Natural killer cell (primary cell): Measurements from ENCODE around the gene TBC1D22A. TPM values are rescaled to one million over a fixed set of nuclear protein-coding genes. Genes with fewer than 3 reads are reported as not detected.

ENCODE experiments used
- ATAC-seq, 3 donors: fragments of 150-1000 bp in 2 of 3; fragments of 200-7000 bp in 1 of 3; cut with Tn5 transposase; 1 replicate in 1 of 3; 2 replicates in 2 of 3; pipeline ENCODE4 v1.10.0; 2021; ENCODE audit warnings: mild to moderate bottlenecking in 2 of 3, moderate library complexity in 2 of 3
- DNase-seq, 2 donors: peaks; one replicate each; pipeline versions ENCODE4 v3.0.0 to v3.0.0-alpha.2; 2013 to 2021; ENCODE audit warnings: mixed read lengths in 1 of 2
- H3K27ac ChIP-seq: one replicate; pipeline ENCODE4 v1.5.1; 2013; ENCODE audit warnings: mild to moderate bottlenecking, low read length
- H3K27me3 ChIP-seq: one replicate; pipeline ENCODE4 v1.6.1; 2013; ENCODE audit warnings: low read length; ENCODE audit not compliant: control insufficient read depth, insufficient read depth
- H3K36me3 ChIP-seq: one replicate; pipeline ENCODE4 v1.6.1; 2013; ENCODE audit warnings: low read length; ENCODE audit not compliant: control insufficient read depth, insufficient read depth
- H3K4me1 ChIP-seq: one replicate; pipeline ENCODE4 v1.6.1; 2013; ENCODE audit warnings: low read length; ENCODE audit not compliant: control insufficient read depth, insufficient read depth
- H3K4me3 ChIP-seq: one replicate; pipeline ENCODE4 v1.5.1; 2013; ENCODE audit warnings: low read length
- H3K9me3 ChIP-seq: one replicate; pipeline ENCODE4 v1.6.1; 2013; ENCODE audit warnings: low read length; ENCODE audit not compliant: control insufficient read depth, insufficient read depth
- H3K27ac Mint-ChIP-seq, 2 donors: one replicate each; pipeline ENCODE4 v1.8.0; 2022; ENCODE audit warnings: mild to moderate bottlenecking in 2 of 2, mixed read lengths in 2 of 2, moderate library complexity in 1 of 2
- H3K27me3 Mint-ChIP-seq, 2 donors: one replicate each; pipeline ENCODE4 v1.8.0; 2022; ENCODE audit warnings: low read depth in 2 of 2, mixed read lengths in 2 of 2
- H3K36me3 Mint-ChIP-seq: one replicate; pipeline ENCODE4 v1.8.0; 2022; ENCODE audit warnings: mixed read lengths
- H3K4me1 Mint-ChIP-seq, 2 donors: one replicate each; pipeline ENCODE4 v1.8.0; 2022; ENCODE audit warnings: mixed read lengths in 2 of 2
- H3K4me3 Mint-ChIP-seq: one replicate; pipeline ENCODE4 v1.8.0; 2022; ENCODE audit warnings: mild to moderate bottlenecking, moderate library complexity, mixed read lengths
- H3K9me3 Mint-ChIP-seq, 2 donors: one replicate each; pipeline ENCODE4 v1.8.0; 2022; ENCODE audit warnings: mixed read lengths in 2 of 2
- WGBS: methylation state at CpG from one replicate; pipeline ENCODE4 v1.1.7; 2013; ENCODE audit warnings: missing lambda C conversion rate; ENCODE audit not compliant: insufficient coverage; 5-methylcytosine and 5-hydroxymethylcytosine counted together
- intact Hi-C: fragments of 100-400 bp; cut with micrococcal nuclease; formaldehyde crosslinking; loops from one replicate; pipeline ENCODE4 v1.14.2; 2022
- total RNA-seq, 4 donors: library from RNA; stranded (reverse); fragments of 120-200 nt in 1 of 4; gene quantifications; one replicate each; pipeline versions ENCODE4 v1.2.3 to v1.2.4, GENCODE V29; 2013 to 2022
- TF ChIP-seq, protein P1 (sequence below): fragments of 200-600 bp; IDR thresholded peaks from one replicate; pipeline ENCODE4 v1.8.0; 2022; ENCODE audit warnings: antibody characterized with exemption

The TBC1D22A gene
- total RNA-seq, 3 donors from 2014 or later (not counting 1 experiment from before 2014, with no cell fraction given) = 47.4 to 53.7 (median 53.2) TPM

DNA sequence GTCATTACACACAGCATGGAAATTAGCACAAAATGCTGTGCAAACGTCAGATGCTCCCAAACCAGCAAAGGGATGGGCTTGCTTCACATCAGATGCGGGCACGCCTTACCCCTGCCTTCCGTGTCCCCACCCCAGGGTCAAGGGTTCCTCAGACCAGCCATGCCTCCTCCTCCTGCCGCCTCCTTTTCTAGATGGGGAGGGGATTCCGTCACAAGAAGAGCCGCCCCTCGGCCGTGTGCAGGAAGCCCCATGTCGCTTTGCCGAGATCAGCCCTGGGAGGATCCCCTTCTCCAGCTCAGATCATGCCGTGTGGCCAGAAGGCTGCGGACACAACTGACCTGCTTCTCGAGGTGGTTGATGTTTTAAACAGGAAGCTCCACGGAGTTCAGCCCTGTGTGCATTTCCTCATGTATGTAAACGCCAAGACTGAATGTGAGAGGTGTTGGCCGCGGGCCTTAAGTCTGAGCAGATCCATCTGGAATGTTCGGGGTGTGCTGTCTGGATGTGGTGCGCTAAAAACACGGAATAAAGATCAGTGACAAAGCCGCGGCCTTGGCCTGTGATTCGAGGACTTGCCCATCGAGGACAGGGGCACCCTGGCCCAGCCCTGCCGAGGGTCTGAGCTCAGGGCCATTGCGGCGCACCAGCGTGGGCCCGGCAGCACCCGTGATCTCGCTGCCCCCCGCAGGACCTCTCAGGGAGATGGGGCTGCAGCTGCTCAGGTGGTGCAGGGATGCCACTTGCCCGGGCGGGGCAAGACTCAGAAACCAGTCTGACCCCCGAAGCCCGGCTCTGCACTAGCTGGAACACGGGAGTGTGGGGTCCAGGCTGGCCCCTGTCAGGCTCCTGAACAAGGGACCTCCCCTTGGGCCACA, 412.9 kb downstream of the TBC1D22A start:
- no peaks in the 10 kb centered on the region for H3K27me3 ChIP-seq
- H3K9me3 ChIP-seq = no peaks in the 10 kb centered on the region
- Mint-ChIP-seq H3K4me3 (no peak overlapping the region), H3K4me1 (no peaks in the 10 kb centered on the region), H3K36me3 (no peaks in the 10 kb centered on the region), H3K27ac (no peak overlapping the region), H3K27me3 (no peaks in the 10 kb centered on the region), H3K9me3 (no peaks in the 10 kb centered on the region)
- ATAC-seq (no peak), DNase-seq (no peak)
- TF ChIP-seq, protein P1, sequence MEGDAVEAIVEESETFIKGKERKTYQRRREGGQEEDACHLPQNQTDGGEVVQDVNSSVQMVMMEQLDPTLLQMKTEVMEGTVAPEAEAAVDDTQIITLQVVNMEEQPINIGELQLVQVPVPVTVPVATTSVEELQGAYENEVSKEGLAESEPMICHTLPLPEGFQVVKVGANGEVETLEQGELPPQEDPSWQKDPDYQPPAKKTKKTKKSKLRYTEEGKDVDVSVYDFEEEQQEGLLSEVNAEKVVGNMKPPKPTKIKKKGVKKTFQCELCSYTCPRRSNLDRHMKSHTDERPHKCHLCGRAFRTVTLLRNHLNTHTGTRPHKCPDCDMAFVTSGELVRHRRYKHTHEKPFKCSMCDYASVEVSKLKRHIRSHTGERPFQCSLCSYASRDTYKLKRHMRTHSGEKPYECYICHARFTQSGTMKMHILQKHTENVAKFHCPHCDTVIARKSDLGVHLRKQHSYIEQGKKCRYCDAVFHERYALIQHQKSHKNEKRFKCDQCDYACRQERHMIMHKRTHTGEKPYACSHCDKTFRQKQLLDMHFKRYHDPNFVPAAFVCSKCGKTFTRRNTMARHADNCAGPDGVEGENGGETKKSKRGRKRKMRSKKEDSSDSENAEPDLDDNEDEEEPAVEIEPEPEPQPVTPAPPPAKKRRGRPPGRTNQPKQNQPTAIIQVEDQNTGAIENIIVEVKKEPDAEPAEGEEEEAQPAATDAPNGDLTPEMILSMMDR = no peak
- peaks cover 7% of the 10 kb centered on the region for H3K36me3 ChIP-seq
- H3K4me1 ChIP-seq = no peaks in the 10 kb centered on the region
- no peak overlapping the region for H3K27ac ChIP-seq
- WGBS = 96% methylated on average over 38 of the region's 38 CpGs
- H3K4me3 ChIP-seq = no peak overlapping the region
- intact Hi-C loops = no loop called here

DNA sequence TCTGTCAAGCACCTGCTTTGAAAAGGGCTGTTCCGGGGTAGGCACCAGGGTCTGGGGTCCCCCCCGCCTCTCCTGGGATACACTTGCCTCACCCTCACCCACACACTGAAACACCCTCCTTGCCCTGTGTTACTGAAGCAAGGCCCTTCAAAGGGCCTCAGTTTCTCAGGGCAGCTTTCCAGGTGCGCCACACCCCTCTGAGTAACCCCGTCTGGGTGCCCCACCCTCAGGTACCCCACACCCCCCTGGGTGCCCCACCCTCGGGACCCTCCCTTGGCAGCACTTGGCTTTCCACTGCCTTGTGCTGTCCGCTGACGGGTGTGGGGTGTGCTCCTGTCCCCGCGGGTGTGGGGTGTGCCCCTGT, 413.6 kb downstream of the TBC1D22A start:
- Mint-ChIP-seq H3K9me3 (no peaks in the 10 kb centered on the region), H3K27me3 (no peaks in the 10 kb centered on the region), H3K4me1 (no peaks in the 10 kb centered on the region), H3K4me3 (no peak overlapping the region), H3K27ac (no peak overlapping the region), H3K36me3 (no peaks in the 10 kb centered on the region)
- Histone ChIP-seq H3K9me3 (no peaks in the 10 kb centered on the region), H3K36me3 (peaks cover 7% of the 10 kb centered on the region), H3K4me1 (no peaks in the 10 kb centered on the region), H3K27ac (no peak overlapping the region), H3K4me3 (no peak overlapping the region), H3K27me3 (no peaks in the 10 kb centered on the region)
- intact Hi-C loops = no loop called here
- 97% methylated on average over 5 of the region's 9 CpGs for WGBS
- ATAC-seq (no peak), DNase-seq (no peak)
- TF ChIP-seq, protein P1 = no peak

DNA sequence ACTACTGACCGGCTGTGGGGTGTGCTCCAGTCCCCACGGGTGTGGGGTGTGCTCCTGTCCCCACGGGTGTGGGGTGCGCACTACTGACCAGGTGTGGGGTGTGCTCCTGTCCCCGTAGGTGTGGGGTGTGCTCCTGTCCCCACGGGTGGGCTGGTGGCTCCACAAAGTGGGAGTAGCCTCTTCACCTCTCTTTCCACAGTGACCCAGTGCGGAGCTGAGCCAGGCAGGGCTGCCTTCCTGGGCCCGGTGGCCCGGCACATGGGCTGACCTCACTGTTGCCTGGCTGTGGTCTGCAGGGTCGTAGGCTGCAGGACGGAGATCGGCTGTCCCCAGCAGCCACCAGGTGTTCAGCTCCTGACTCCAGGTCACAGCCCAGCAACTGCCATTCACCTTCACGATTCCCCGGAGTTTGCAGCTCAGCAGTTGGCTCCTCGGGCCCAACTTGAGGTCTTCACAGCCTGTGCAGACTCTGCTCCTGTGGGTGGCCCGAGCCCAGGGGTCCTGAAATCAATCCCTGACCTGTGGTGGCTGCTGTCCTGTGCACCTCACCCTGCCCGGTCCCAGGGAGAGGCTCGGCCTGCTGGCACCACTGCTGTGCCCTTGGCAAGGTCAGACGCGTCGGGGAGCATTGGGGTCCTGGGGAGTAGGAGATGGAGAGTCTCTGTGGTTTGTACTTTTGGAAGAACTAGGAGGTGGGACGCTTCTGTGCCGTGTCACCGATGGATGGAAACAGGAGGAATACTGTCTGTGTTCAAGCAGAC, 414.3 kb downstream of the TBC1D22A start:
- H3K9me3 Mint-ChIP-seq = no peaks in the 10 kb centered on the region
- ATAC-seq (no peak), DNase-seq (no peak)
- no peaks in the 10 kb centered on the region for H3K36me3 Mint-ChIP-seq
- WGBS = 94% methylated on average over 24 of the region's 24 CpGs
- H3K27ac Mint-ChIP-seq = no peak overlapping the region
- Histone ChIP-seq H3K27me3 (no peaks in the 10 kb centered on the region), H3K9me3 (no peaks in the 10 kb centered on the region), H3K27ac (no peak overlapping the region), H3K4me3 (no peak overlapping the region), H3K36me3 (peaks cover 7% of the 10 kb centered on the region), H3K4me1 (no peaks in the 10 kb centered on the region)
- TF ChIP-seq, protein P1 = no peak
- intact Hi-C loops = no loop called here
- H3K4me3 Mint-ChIP-seq = no peak overlapping the region
- no peaks in the 10 kb centered on the region for H3K4me1 Mint-ChIP-seq
- no peaks in the 10 kb centered on the region for H3K27me3 Mint-ChIP-seq
